ENCODE results near the gene NFKBIB. TPM values are rescaled to one million over a fixed set of nuclear protein-coding genes. Genes with fewer than 3 reads are reported as not detected.
"Not testable (repeated sequence)": the region's sequence is repeated elsewhere in the genome, so short reads cannot be mapped to it uniquely, and the experiment has no call there.

Gene NFKBIB
- total RNA-seq, 1 experiment from 2014 or later: 43.7 TPM

GRCh38 chr19:38869160-38869835 lies 30.5 kb upstream of the NFKBIB start:
- ATAC-seq: no peak
- Histone ChIP-seq H3K4me2 (ENCODE audit: low read length) (no peak overlapping the region), H3K79me2 (ENCODE audit: low read length) (no peaks in the 10 kb centered on the region), H3K36me3 (ENCODE audit: low read depth, low read length) (no peaks in the 10 kb centered on the region), H3F3A (ENCODE audit: low read length, unreplicated experiment) (no peaks in the 10 kb centered on the region), H3K27ac (ENCODE audit: low read length) (no peak overlapping the region), H4K20me1 (ENCODE audit: low read length) (no peaks in the 10 kb centered on the region), H3K4me3 (ENCODE audit: low read length) (no peak overlapping the region), H3K27me3 (ENCODE audit: low read length) (no peaks in the 10 kb centered on the region), H2AFZ (ENCODE audit: low read length) (no peak overlapping the region), H3K4me1 (ENCODE audit: insufficient read depth, low read length) (peaks cover 10% of the 10 kb centered on the region), H3K9ac (ENCODE audit: low read length) (no peak overlapping the region), H3K9me3 (ENCODE audit: low read length) (no peaks in the 10 kb centered on the region), H3K9me2 (replicated peaks; ENCODE audit: low read length) (no peaks in the 10 kb centered on the region)
- intact Hi-C loops (cut with micrococcal nuclease): no loop called here
- CTCF ChIA-PET: no interaction called here
- no TSS peak for BruUV-seq (replicated peaks)
- TF ChIP-seq CTCF (conservative IDR thresholded peaks at IDR 0.05; ENCODE audit: low read depth, low read length) (no peak), EZH2phosphoT487 (IDR thresholded peaks at IDR 0.05; ENCODE audit: borderline replicate concordance, low read length) (no peak)
- no peak for DNase-seq
- POLR2A ChIA-PET (ENCODE audit: unreplicated experiment): no interaction called here

GRCh38 chr19:38869836-38870607 lies 29.7 kb upstream of the NFKBIB start:
- ChIA-PET POLR2A (ENCODE audit: unreplicated experiment) (no interaction called here), CTCF (no interaction called here)
- Histone ChIP-seq H2AFZ (ENCODE audit: low read length) (no peak overlapping the region), H3K4me1 (ENCODE audit: insufficient read depth, low read length) (peaks cover 4% of the 10 kb centered on the region), H3K27me3 (ENCODE audit: low read length) (no peaks in the 10 kb centered on the region), H3K9me3 (ENCODE audit: low read length) (no peaks in the 10 kb centered on the region), H3K4me2 (ENCODE audit: low read length) (no peak overlapping the region), H3K36me3 (ENCODE audit: low read depth, low read length) (no peaks in the 10 kb centered on the region), H4K20me1 (ENCODE audit: low read length) (no peaks in the 10 kb centered on the region), H3K9me2 (replicated peaks; ENCODE audit: low read length) (no peaks in the 10 kb centered on the region), H3F3A (ENCODE audit: low read length, unreplicated experiment) (no peaks in the 10 kb centered on the region), H3K4me3 (ENCODE audit: low read length) (no peak overlapping the region), H3K79me2 (ENCODE audit: low read length) (no peaks in the 10 kb centered on the region), H3K27ac (ENCODE audit: low read length) (no peak overlapping the region), H3K9ac (ENCODE audit: low read length) (no peak overlapping the region)
- BruUV-seq (replicated peaks): no TSS peak
- TF ChIP-seq EZH2phosphoT487 (IDR thresholded peaks at IDR 0.05; ENCODE audit: borderline replicate concordance, low read length): no peak
- TF ChIP-seq EZH2 (IDR thresholded peaks at IDR 0.05; ENCODE audit: low read length, unreplicated experiment): no peak
- TF ChIP-seq CTCF (conservative IDR thresholded peaks at IDR 0.05; ENCODE audit: low read depth, low read length): peak; percentile 37
- peak; percentile 33 for ATAC-seq
- intact Hi-C loops (cut with micrococcal nuclease): no loop called here
- DNase-seq: no peak

GRCh38 chr19:38870612-38871011 lies 29.2 kb upstream of the NFKBIB start:
- H2AFZ ChIP-seq (ENCODE audit: low read length): no peak overlapping the region
- H3K9me3 ChIP-seq (ENCODE audit: low read length): no peaks in the 10 kb centered on the region
- H3K36me3 ChIP-seq (ENCODE audit: low read depth, low read length): no peaks in the 10 kb centered on the region
- no peaks in the 10 kb centered on the region for H4K20me1 ChIP-seq (ENCODE audit: low read length)
- no peak overlapping the region for H3K4me3 ChIP-seq (ENCODE audit: low read length)
- intact Hi-C loops (cut with micrococcal nuclease): no loop called here
- no peak for ATAC-seq
- no peaks in the 10 kb centered on the region for H3K4me1 ChIP-seq (ENCODE audit: insufficient read depth, low read length)
- ChIA-PET POLR2A (ENCODE audit: unreplicated experiment) (no interaction called here), CTCF (no interaction called here)
- H3K79me2 ChIP-seq (ENCODE audit: low read length): no peaks in the 10 kb centered on the region
- no peaks in the 10 kb centered on the region for H3F3A ChIP-seq (ENCODE audit: low read length, unreplicated experiment)
- TF ChIP-seq EZH2 (IDR thresholded peaks at IDR 0.05; ENCODE audit: low read length, unreplicated experiment) (no peak), CTCF (conservative IDR thresholded peaks at IDR 0.05; ENCODE audit: low read depth, low read length) (no peak), EZH2phosphoT487 (IDR thresholded peaks at IDR 0.05; ENCODE audit: borderline replicate concordance, low read length) (no peak)
- no peak overlapping the region for H3K9ac ChIP-seq (ENCODE audit: low read length)
- no peak for DNase-seq
- BruUV-seq (replicated peaks): no TSS peak
- no peaks in the 10 kb centered on the region for H3K9me2 ChIP-seq (replicated peaks; ENCODE audit: low read length)
- no peak overlapping the region for H3K27ac ChIP-seq (ENCODE audit: low read length)
- no peaks in the 10 kb centered on the region for H3K27me3 ChIP-seq (ENCODE audit: low read length)
- H3K4me2 ChIP-seq (ENCODE audit: low read length): no peak overlapping the region

GRCh38 chr19:38873400-38873799 lies 26.4 kb upstream of the NFKBIB start:
- H3K36me3 ChIP-seq (ENCODE audit: low read depth, low read length); H4K20me1 ChIP-seq (ENCODE audit: low read length); H3K9me2 ChIP-seq (replicated peaks; ENCODE audit: low read length); H3K4me1 ChIP-seq (ENCODE audit: insufficient read depth, low read length); H2AFZ ChIP-seq (ENCODE audit: low read length); H3K9me3 ChIP-seq (ENCODE audit: low read length); CTCF ChIA-PET; H3K79me2 ChIP-seq (ENCODE audit: low read length); POLR2A ChIA-PET (ENCODE audit: unreplicated experiment); H3K4me3 ChIP-seq (ENCODE audit: low read length); H3K4me2 ChIP-seq (ENCODE audit: low read length); H3K27me3 ChIP-seq (ENCODE audit: low read length); intact Hi-C loops (cut with micrococcal nuclease); DNase-seq; H3K9ac ChIP-seq (ENCODE audit: low read length); H3K27ac ChIP-seq (ENCODE audit: low read length); H3F3A ChIP-seq (ENCODE audit: low read length, unreplicated experiment); BruUV-seq (replicated peaks); ATAC-seq: not testable (repeated sequence)

Data from PC-3 (cell line).